Measurements from ENCODE around the gene RTL3.

The RTL3 gene

DNA sequence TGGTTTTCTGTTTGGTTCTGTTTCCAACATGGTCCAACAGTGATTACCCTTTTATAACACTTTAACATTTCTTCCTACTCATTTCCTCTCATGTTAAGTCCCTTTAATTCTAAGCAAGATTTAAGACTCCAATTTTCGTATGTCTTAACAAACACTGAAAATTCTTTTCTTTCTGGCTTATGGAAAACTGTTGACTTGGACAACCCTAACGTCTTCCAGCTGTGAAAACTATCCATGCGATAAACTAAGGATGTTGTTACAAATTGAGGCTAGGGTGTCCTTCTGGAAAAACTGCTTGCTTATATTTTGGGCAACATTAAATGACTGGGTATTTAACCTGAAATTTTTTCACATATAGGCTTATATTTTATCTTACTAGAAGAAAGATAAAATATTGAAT lies 33.9 kb upstream of the RTL3 start:
- TF ChIP-seq, protein P1, sequence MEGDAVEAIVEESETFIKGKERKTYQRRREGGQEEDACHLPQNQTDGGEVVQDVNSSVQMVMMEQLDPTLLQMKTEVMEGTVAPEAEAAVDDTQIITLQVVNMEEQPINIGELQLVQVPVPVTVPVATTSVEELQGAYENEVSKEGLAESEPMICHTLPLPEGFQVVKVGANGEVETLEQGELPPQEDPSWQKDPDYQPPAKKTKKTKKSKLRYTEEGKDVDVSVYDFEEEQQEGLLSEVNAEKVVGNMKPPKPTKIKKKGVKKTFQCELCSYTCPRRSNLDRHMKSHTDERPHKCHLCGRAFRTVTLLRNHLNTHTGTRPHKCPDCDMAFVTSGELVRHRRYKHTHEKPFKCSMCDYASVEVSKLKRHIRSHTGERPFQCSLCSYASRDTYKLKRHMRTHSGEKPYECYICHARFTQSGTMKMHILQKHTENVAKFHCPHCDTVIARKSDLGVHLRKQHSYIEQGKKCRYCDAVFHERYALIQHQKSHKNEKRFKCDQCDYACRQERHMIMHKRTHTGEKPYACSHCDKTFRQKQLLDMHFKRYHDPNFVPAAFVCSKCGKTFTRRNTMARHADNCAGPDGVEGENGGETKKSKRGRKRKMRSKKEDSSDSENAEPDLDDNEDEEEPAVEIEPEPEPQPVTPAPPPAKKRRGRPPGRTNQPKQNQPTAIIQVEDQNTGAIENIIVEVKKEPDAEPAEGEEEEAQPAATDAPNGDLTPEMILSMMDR (IDR thresholded peaks at IDR 0.05; ENCODE audit: poor library complexity, severe bottlenecking), result no peak
- ATAC-seq (ENCODE audit: low read depth), result no peak

DNA sequence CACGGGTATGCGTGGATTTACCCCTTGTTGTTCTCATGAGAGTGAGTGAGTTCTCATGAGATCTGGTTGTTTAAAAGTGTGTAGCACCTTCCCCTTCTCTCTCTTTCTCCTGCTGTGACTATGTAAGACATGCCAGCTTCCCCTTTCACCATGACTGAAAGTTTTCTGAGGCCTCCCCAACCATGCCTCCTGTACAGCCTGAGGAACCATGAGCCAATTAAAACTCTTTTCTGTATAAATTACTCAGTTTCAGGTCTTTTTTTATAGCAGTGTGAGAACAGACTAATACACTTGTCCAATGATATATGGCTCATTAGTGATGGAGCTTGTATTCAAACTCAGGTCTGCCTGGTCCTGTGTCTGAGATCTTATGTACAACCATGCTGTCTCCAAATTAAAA lies 28.5 kb upstream of the RTL3 start:
- no peak overlapping the region for H3K27ac ChIP-seq (ENCODE audit: poor library complexity, severe bottlenecking)
- no peak for ATAC-seq (ENCODE audit: low read depth)
- H3K9me3 ChIP-seq (ENCODE audit: severe bottlenecking), result no peaks in the 10 kb centered on the region
- TF ChIP-seq, protein P1 (IDR thresholded peaks at IDR 0.05; ENCODE audit: poor library complexity, severe bottlenecking), result no peak
- H3K4me1 ChIP-seq (ENCODE audit: insufficient read depth, poor library complexity, severe bottlenecking), result no peaks in the 10 kb centered on the region
- H3K27me3 ChIP-seq (ENCODE audit: insufficient read depth, poor library complexity, severe bottlenecking), result no peaks in the 10 kb centered on the region
- H3K4me3 ChIP-seq (ENCODE audit: severe bottlenecking), result no peak overlapping the region
- DNase-seq (ENCODE audit: low spot score), result no peak
- H3K36me3 ChIP-seq (ENCODE audit: low read depth), result no peaks in the 10 kb centered on the region

More for the DNA sequence above, 33.9 kb upstream of the RTL3 start:
- no peaks in the 10 kb centered on the region for H3K4me1 ChIP-seq (ENCODE audit: insufficient read depth, poor library complexity, severe bottlenecking)
- no peak for DNase-seq (ENCODE audit: low spot score)
- no peak overlapping the region for H3K4me3 ChIP-seq (ENCODE audit: severe bottlenecking)
- no peaks in the 10 kb centered on the region for H3K9me3 ChIP-seq (ENCODE audit: severe bottlenecking)
- no peak overlapping the region for H3K27ac ChIP-seq (ENCODE audit: poor library complexity, severe bottlenecking)
- no peaks in the 10 kb centered on the region for H3K36me3 ChIP-seq (ENCODE audit: low read depth)
- H3K27me3 ChIP-seq (ENCODE audit: insufficient read depth, poor library complexity, severe bottlenecking), result no peaks in the 10 kb centered on the region

DNA sequence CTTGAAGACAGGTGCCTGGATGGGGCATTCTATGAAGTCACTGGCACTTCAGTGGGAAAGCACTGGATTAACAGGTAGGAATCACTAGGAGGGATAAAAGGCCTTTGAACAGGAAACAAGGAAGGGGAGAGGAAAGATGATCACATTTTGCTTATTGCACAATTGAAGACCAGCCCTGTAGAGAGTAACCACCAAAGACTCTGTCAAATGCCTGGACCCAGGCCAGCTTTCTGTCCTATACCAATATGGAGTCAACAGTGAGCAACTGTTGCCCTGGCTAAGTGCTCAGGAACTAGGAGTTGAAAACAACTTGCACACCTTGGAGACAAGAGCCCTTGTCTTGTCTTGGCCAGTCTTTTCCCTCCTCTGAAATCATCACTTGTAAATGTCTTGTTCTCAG lies 14.1 kb upstream of the RTL3 start:
- no peak for ATAC-seq (ENCODE audit: low read depth)
- Histone ChIP-seq H3K4me1 (ENCODE audit: insufficient read depth, poor library complexity, severe bottlenecking) (no peaks in the 10 kb centered on the region), H3K9me3 (ENCODE audit: severe bottlenecking) (no peaks in the 10 kb centered on the region), H3K27ac (ENCODE audit: poor library complexity, severe bottlenecking) (no peak overlapping the region), H3K36me3 (ENCODE audit: low read depth) (no peaks in the 10 kb centered on the region), H3K4me3 (ENCODE audit: severe bottlenecking) (no peak overlapping the region), H3K27me3 (ENCODE audit: insufficient read depth, poor library complexity, severe bottlenecking) (no peaks in the 10 kb centered on the region)
- TF ChIP-seq, protein P1 (IDR thresholded peaks at IDR 0.05; ENCODE audit: poor library complexity, severe bottlenecking), result no peak
- no peak for DNase-seq (ENCODE audit: low spot score)

DNA sequence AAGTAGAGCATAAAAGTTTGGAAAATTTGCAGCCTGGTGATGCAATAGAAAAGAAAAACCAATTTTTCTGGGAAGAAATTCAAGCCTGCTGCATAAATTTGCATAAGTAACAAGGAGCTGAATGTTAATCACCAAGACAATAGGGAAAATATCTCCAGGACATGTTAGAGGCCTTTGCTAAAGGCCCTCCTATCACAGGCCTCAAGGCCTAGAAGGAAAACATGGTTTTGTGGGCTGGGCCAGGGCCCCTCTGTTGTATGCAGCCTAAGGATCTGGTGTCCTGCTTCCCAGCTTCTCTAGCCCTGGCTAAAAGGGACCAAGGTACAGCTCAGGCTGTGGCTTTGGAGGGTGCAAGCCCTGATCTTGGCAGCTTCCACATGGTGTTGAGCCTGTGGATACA lies 6.2 kb upstream of the RTL3 start:
- no peak overlapping the region for H3K4me3 ChIP-seq (ENCODE audit: severe bottlenecking)
- ATAC-seq (ENCODE audit: low read depth), result no peak
- no peaks in the 10 kb centered on the region for H3K4me1 ChIP-seq (ENCODE audit: insufficient read depth, poor library complexity, severe bottlenecking)
- no peak for DNase-seq (ENCODE audit: low spot score)
- no peaks in the 10 kb centered on the region for H3K27me3 ChIP-seq (ENCODE audit: insufficient read depth, poor library complexity, severe bottlenecking)
- H3K9me3 ChIP-seq (ENCODE audit: severe bottlenecking), result no peaks in the 10 kb centered on the region
- H3K36me3 ChIP-seq (ENCODE audit: low read depth), result no peaks in the 10 kb centered on the region
- TF ChIP-seq, protein P1 (IDR thresholded peaks at IDR 0.05; ENCODE audit: poor library complexity, severe bottlenecking), result no peak
- no peak overlapping the region for H3K27ac ChIP-seq (ENCODE audit: poor library complexity, severe bottlenecking)

DNA sequence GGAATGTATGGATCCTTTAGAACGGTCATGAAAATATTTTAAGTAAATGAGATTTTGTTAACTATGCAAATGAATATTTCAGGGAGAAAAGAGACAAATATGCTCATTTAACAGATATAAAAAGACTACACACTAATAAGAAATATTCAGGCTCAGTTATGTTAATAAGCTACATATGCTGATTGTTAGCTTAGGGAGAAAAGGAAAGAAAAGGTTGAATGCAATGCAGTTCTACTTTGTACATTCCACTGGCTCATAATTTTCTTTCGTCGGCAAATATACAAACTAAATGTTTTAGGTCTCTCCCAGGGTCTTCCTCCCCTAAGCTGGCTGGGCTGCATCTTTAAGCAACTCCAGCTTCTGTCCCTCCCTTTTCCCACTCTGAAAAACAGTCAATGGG lies 2.7 kb upstream of the RTL3 start:
- DNase-seq (ENCODE audit: low spot score) (no peak), ATAC-seq (ENCODE audit: low read depth) (no peak)
- Histone ChIP-seq H3K36me3 (ENCODE audit: low read depth) (no peaks in the 10 kb centered on the region), H3K9me3 (ENCODE audit: severe bottlenecking) (no peaks in the 10 kb centered on the region), H3K4me3 (ENCODE audit: severe bottlenecking) (no peak overlapping the region), H3K27me3 (ENCODE audit: insufficient read depth, poor library complexity, severe bottlenecking) (no peaks in the 10 kb centered on the region), H3K27ac (ENCODE audit: poor library complexity, severe bottlenecking) (no peak overlapping the region), H3K4me1 (ENCODE audit: insufficient read depth, poor library complexity, severe bottlenecking) (no peaks in the 10 kb centered on the region)
- TF ChIP-seq, protein P1 (IDR thresholded peaks at IDR 0.05; ENCODE audit: poor library complexity, severe bottlenecking), result no peak

Measured in RWPE2 (cell line).